SK-N-SH (cell line): ENCODE data around the gene TAP1. TPM values are rescaled to one million over a fixed set of nuclear protein-coding genes. Genes with fewer than 3 reads are reported as not detected.

Experiments used
- CTCF ChIA-PET: fragments of 300-600, 350-600 bp; formaldehyde crosslinking; extraction: SDS; loops from one replicate; lab custom pipeline; 2021; lab: Yijun Ruan, JAX
- POLR2A ChIA-PET: fragments of 350-600 bp; sonication (Branson Sonifier 250); formaldehyde crosslinking; extraction: SDS; loops from one replicate; lab custom pipeline; 2020; ENCODE audit warnings: antibody characterized with exemption, inconsistent platforms; lab: Yijun Ruan, JAX
- DNase-seq: peaks from one replicate; pipeline ENCODE4 v3.0.0; 2012
- H2AFZ ChIP-seq: fragments of 200-600 bp; sonication (generic); 2 replicates; pipeline ENCODE4 v1.8.1; 2016; ENCODE audit warnings: antibody characterized with exemption, mild to moderate bottlenecking, low read depth
- H3F3A ChIP-seq: fragments of 200-600 bp; sonication (generic); replicated peaks from 2 replicates; pipeline ENCODE3; 2016; ENCODE audit warnings: antibody characterized with exemption, mild to moderate bottlenecking; ENCODE audit not compliant: insufficient read depth
- H3K27ac ChIP-seq, 2 experiments: fragments of 200-500 bp in 1 of 2; fragments of 200-600 bp in 1 of 2; sonication (Bioruptor generic) in 1 of 2; sonication (generic), shearing (Covaris generic) in 1 of 2; 2 replicates each; pipeline versions ENCODE4 v1.5.1 to v1.6.1; 2014 to 2016; ENCODE audit warnings: low read depth in 2 of 2, inconsistent platforms in 1 of 2, low read length in 1 of 2, mild to moderate bottlenecking in 1 of 2, mixed read lengths in 1 of 2
- H3K27me3 ChIP-seq: fragments of 200-600 bp; sonication (generic), shearing (Covaris generic); 2 replicates; pipeline ENCODE4 v1.6.1; 2016; ENCODE audit warnings: mixed run types; ENCODE audit not compliant: insufficient read depth
- H3K36me3 ChIP-seq, 2 experiments: fragments of 200-500 bp in 1 of 2; fragments of 200-600 bp in 1 of 2; sonication (Bioruptor generic) in 1 of 2; sonication (generic) in 1 of 2; replicated peaks in 1 of 2; 2 replicates each; pipeline versions ENCODE3 to v1.5.1; 2014 to 2016; ENCODE audit warnings: low read length in 1 of 2, mild to moderate bottlenecking in 1 of 2; ENCODE audit not compliant: insufficient read depth in 2 of 2, control insufficient read depth in 1 of 2
- H3K4me1 ChIP-seq, 2 experiments: fragments of 200-500 bp in 1 of 2; fragments of 200-600 bp in 1 of 2; sonication (Bioruptor generic) in 1 of 2; sonication (generic), shearing (Covaris generic) in 1 of 2; 2 replicates each; pipeline versions ENCODE4 v1.5.1 to v1.6.1; 2014 to 2016; ENCODE audit warnings: low read depth in 1 of 2, low read length in 1 of 2, mixed run types in 1 of 2; ENCODE audit not compliant: insufficient read depth in 2 of 2, control insufficient read depth in 1 of 2
- H3K4me2 ChIP-seq: fragments of 200-600 bp; sonication (generic), shearing (Covaris generic); 2 replicates; pipeline ENCODE4 v1.6.1; 2017; ENCODE audit warnings: mixed run types
- H3K4me3 ChIP-seq, 2 experiments: fragments of 200-500 bp in 1 of 2; fragments of 200-600 bp in 1 of 2; sonication (Bioruptor generic) in 1 of 2; sonication (generic), shearing (Covaris generic) in 1 of 2; 2 replicates each; pipeline versions ENCODE4 v1.5.1 to v1.8.1; 2014 to 2016; ENCODE audit warnings: low read depth in 2 of 2, inconsistent platforms in 1 of 2, low read length in 1 of 2, mild to moderate bottlenecking in 1 of 2, mixed read lengths in 1 of 2, moderate library complexity in 1 of 2
- H3K79me2 ChIP-seq: fragments of 200-600 bp; sonication (generic); 2 replicates; pipeline ENCODE4 v1.8.1; 2017; ENCODE audit warnings: mild to moderate bottlenecking; ENCODE audit not compliant: insufficient read depth
- H3K9ac ChIP-seq: fragments of 200-600 bp; sonication (generic); 2 replicates; pipeline ENCODE4 v1.6.1; 2017; ENCODE audit warnings: mixed run types
- H3K9me2 ChIP-seq: fragments of 200-600 bp; sonication (generic); 2 replicates; pipeline ENCODE4 v1.6.1; 2017; ENCODE audit warnings: mixed run types
- H3K9me3 ChIP-seq: fragments of 200-600 bp; sonication (generic); 2 replicates; pipeline ENCODE4 v1.6.1; 2017; ENCODE audit warnings: mixed run types, mild to moderate bottlenecking, moderate library complexity
- H4K20me1 ChIP-seq: fragments of 200-600 bp; sonication (generic); 2 replicates; pipeline ENCODE4 v1.6.1; 2017; ENCODE audit warnings: mild to moderate bottlenecking, mixed run types; ENCODE audit not compliant: insufficient read depth
- CTCF ChIP-seq: fragments of 200-600 bp; sonication (generic); IDR thresholded peaks from 2 replicates; pipeline ENCODE4 v1.6.1; 2017; ENCODE audit warnings: antibody characterized with exemption, mild to moderate bottlenecking, moderate library complexity
- EZH2phosphoT487 ChIP-seq: fragments of 200-600 bp; sonication (generic); IDR thresholded peaks from 2 replicates; pipeline ENCODE4 v1.6.1; 2017; ENCODE audit warnings: low read depth, mixed run types, mild to moderate bottlenecking, antibody characterized with exemption, moderate library complexity, borderline replicate concordance
- GABPA ChIP-seq: IDR thresholded peaks from 2 replicates; pipeline ENCODE4 v1.4.0; 2012; ENCODE audit warnings: low read depth, mild to moderate bottlenecking
- MAX ChIP-seq: IDR thresholded peaks from 2 replicates; pipeline ENCODE4 v1.4.0; 2012; ENCODE audit warnings: low read depth
- NFIC ChIP-seq: IDR thresholded peaks from 2 replicates; pipeline ENCODE4 v1.4.0; 2012; ENCODE audit warnings: borderline replicate concordance
- POLR2AphosphoS5 ChIP-seq: IDR thresholded peaks from 2 replicates; pipeline ENCODE4 v1.6.1; 2012; ENCODE audit warnings: low read depth, low read length
- RCOR1 ChIP-seq: fragments of 150-350 bp; IDR thresholded peaks from 2 replicates; pipeline ENCODE4 v1.6.1; 2017; ENCODE audit warnings: antibody characterized with exemption, low read length
- RXRA ChIP-seq: IDR thresholded peaks from 2 replicates; pipeline ENCODE4 v1.4.0; 2012; ENCODE audit warnings: low read depth, mild to moderate bottlenecking, borderline replicate concordance
- SMC3 ChIP-seq: IDR thresholded peaks from 2 replicates; pipeline ENCODE4 v1.6.1; 2012; ENCODE audit warnings: low read depth, low read length, improper control_type of control experiment
- USF2 ChIP-seq: fragments of 150-350 bp; IDR thresholded peaks from 2 replicates; pipeline ENCODE4 v1.6.1; 2017; ENCODE audit warnings: antibody characterized with exemption, low read length, low read depth, borderline replicate concordance
- ZBTB33 ChIP-seq: IDR thresholded peaks from 2 replicates; pipeline ENCODE4 v1.4.0; 2012; ENCODE audit warnings: low read depth, borderline replicate concordance
- WGBS: methylation state at CpG from one replicate; pipeline ENCODE4 v1.1.6; 2017; ENCODE audit warnings: low lambda C conversion rate; 5-methylcytosine and 5-hydroxymethylcytosine counted together
- polyA plus RNA-seq, 3 experiments: library from polyadenylated mRNA; depleted of rRNA; stranded (reverse); fragments of >200 nt; gene quantifications; 2 replicates each; pipeline ENCODE4 v1.2.3, GENCODE V29; 2012

Gene TAP1
- polyA plus RNA-seq, 1 of the 3 experiments (the other 2 are of a cell fraction) = 31.1 TPM

- TF ChIP-seq ZBTB33 (no peak), GABPA (no peak), EZH2phosphoT487 (no peak), CTCF (peak; percentile 96), USF2 (no peak), NFIC (no peak), MAX (peak; percentile 63; the same call in 1 of the 2 replicates), POLR2AphosphoS5 (peak; percentile 57; the same call in 1 of the 2 replicates)
- TF ChIP-seq, all 33 proteins: peak for 12
Observed at GRCh38 chr6:32838114-32838958, 15.2 kb downstream of the TAP1 start, which contains the start of gene TAP2 (continued).

- Histone ChIP-seq H3K9ac (peak overlapping the region; percentile 79; the same call in 1 of the 2 replicates), H3K4me3 (peak overlapping the region; percentile 87 to 90), H3K27ac (peak overlapping the region in 1 of 2 experiments; percentile 87; a peak in 1 of 4 replicates), H3K79me2 (no peaks in the 10 kb centered on the region), H3K4me1 (peaks cover 0 to 7% of the 10 kb centered on the region in 2 experiments; a peak in 1 of 4 replicates), H2AFZ (peak overlapping the region; percentile 76), H3F3A (peaks cover 8% of the 10 kb centered on the region), H3K4me2 (peak overlapping the region; percentile 93), H3K36me3 (peaks cover 9 to 19% of the 10 kb centered on the region in 2 experiments), H3K9me3 (no peaks in the 10 kb centered on the region), H3K9me2 (no peaks in the 10 kb centered on the region), H3K27me3 (no peaks in the 10 kb centered on the region), H4K20me1 (no peaks in the 10 kb centered on the region)
- DNase-seq = no peak
- 52% methylated on average over 3 of the region's 12 CpGs for WGBS
- TF ChIP-seq SMC3 = no peak
- no peak for TF ChIP-seq RXRA
- TF ChIP-seq RCOR1 = no peak
- TF ChIP-seq EZH2phosphoT487 = no peak
- no peak for TF ChIP-seq GABPA
- CTCF ChIA-PET = interaction anchor here (0.6 to 6.3 kb wide), 22 partner anchors 10 to 642 kb away, joined by 3 to 223 read pairs (median 8); partner anchors contain the start of genes BRD2, PSMB9 and TAP1
- POLR2A ChIA-PET = interaction anchor here (1.7 kb wide), 1 partner anchor 135 kb away, joined by 15 read pairs; no protein-coding TSS in a partner anchor
Observed at GRCh38 chr6:32837651-32838113, 15.8 kb downstream of the TAP1 start.
